SH-SY5Y (cell line): ENCODE results near the gene ELMO2.

Experiments
- GATA2 ChIP-seq: IDR thresholded peaks from 2 replicates; pipeline ENCODE4 v1.6.1; 2011; ENCODE audit warnings: mild to moderate bottlenecking, low read depth, low read length
- GATA3 ChIP-seq: IDR thresholded peaks from 2 replicates; pipeline ENCODE4 v1.6.1; 2011; ENCODE audit warnings: low read depth, mild to moderate bottlenecking, low read length, moderate library complexity

ELMO2 gene

DNA sequence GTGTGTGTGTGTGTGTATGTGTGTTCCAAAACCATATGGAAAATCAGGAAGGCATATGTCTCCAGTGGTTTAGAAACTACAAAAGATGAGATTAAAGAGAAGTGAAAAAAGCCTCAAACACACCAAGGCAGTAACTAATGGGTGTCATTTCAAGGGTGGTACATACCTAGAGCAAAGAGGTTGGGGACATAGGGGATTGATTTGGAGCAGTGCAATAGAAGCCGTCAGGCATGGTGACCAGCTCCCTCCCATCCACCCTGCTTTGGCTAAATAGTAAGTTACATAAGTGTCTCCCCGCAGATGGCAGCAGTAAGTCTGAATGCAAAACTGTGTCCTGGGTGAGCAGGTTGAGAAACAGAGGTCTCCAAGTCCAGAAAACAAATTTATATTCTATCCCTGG lies 10.4 kb upstream of the ELMO2 start:
- no peak for TF ChIP-seq GATA3
- TF ChIP-seq GATA2 = no peak

DNA sequence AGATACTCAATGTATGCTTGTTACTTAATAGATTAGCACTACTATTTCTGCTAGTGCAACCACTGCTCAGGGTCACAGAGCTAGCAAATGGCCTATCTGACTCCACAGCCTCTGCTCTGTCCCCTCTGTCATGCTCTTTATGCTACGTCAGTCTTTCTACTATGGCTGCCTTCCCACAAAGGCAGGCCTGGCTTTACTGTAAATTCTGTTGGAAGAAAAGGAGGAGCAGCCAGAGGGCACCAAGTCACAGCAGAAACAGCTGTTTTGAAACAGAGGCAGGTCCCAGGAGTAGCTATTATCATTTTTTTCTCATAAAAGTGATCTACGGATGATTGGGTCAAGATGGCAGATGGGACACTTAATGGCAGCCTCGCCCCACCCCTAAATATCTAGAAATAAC lies 10.0 kb upstream of the ELMO2 start:
- no peak for TF ChIP-seq GATA2
- TF ChIP-seq GATA3 = no peak

GRCh38 chr20:46415773-46416172 lies 9.4 kb upstream of the ELMO2 start:
- TF ChIP-seq GATA3 (no peak), GATA2 (no peak)

- TF ChIP-seq GATA2 (no peak), GATA3 (no peak)
These were observed 8.2 kb upstream of the ELMO2 start for GRCh38 chr20:46414608-46415007.

GRCh38 chr20:46411637-46412036 lies 5.2 kb upstream of the ELMO2 start:
- TF ChIP-seq GATA2 = no peak
- no peak for TF ChIP-seq GATA3

GRCh38 chr20:46408281-46408731 lies 1.9 kb upstream of the ELMO2 start:
- TF ChIP-seq GATA3 (no peak), GATA2 (no peak)

- TF ChIP-seq GATA3 (no peak), GATA2 (no peak)
These were observed 1.2 kb upstream of the ELMO2 start for GRCh38 chr20:46407671-46407996.

DNA sequence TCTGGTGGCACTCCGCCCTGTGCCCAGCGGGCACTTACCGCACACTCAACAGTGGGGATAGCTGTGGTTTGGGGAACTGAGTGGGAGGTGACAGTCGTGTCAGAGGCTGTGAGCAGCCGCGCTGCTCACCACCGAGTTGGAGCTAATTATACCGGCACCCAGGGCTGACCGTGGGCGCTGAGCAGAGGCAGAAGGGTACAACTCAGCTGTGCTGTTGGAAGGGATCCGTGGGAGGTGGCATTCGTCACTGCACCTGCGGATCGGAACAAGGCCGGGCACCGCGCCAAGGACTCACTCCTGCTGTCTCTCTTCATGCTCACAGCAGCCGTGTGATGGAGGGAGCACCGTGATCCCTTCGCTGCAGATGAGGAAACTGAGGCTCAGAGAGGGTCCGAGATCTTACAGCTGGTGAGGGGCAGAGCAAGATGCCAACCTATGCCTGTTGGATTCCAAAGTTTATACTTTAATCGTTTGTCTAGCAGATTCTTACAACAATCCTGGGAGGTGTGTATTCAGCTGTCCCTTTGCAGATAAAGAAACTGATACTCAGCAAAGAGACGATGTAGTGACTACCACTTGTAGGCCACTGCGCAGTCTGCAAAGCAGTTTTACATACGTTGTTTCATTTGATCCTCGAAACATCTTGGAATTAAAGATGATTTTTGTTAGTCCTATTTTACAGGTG lies 713 bp upstream of the ELMO2 start:
- TF ChIP-seq GATA3 (no peak), GATA2 (no peak)

GRCh38 chr20:46402331-46402811 lies 4.0 kb downstream of the ELMO2 start:
- TF ChIP-seq GATA2 (no peak), GATA3 (no peak)

- TF ChIP-seq GATA2 = no peak
- no peak for TF ChIP-seq GATA3
These were observed 4.9 kb downstream of the ELMO2 start for GRCh38 chr20:46401478-46401860.

DNA sequence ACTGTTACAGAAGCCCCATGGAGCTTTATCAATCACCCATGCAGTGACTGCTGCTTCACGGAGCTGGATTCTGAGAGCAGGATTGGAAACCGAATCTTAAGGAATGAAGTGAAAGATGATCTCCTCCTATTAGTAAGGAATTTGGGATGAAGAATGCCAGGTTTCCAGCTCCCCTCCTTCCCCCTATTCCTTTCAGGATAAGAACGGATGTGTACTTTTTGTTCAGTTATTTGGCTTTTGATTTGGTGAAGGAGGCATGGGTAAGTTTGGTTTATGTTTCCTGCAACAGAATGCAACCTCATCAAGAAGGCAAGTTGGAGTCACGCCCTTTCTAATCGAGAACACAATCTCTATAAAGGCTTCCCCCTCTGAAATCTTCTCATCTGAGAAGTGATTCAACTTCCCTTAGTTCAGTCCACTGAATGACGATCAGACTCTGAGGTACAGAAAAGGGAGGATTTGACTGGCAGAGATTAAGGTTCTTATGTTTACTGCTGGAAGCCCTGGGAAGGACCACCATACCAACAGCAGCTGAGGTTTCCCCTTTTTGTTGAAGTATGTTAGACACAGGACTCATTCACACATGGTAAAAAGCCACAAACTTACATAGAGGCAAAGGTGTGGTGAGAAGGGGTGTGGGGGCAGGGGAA lies 5.5 kb downstream of the ELMO2 start:
- TF ChIP-seq GATA2 = no peak
- no peak for TF ChIP-seq GATA3

DNA sequence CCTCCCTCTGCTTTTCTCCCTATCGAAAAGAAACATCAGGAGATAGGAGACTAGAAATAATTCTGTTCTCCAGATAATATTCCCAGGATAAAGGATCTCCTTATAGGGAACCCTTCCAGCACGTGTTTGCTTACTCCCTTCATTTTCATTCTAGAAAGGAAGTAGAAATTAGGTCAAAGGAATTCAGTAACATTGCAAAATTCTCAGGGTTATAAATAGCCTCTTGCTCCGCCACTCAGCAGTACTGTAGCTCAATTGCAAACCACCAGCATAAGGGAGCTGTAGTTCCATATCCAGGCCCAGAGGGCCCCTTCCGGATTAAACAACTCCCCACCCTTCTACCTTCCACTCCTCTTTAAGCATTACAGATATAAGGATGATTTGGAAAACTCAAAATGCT lies 6.2 kb downstream of the ELMO2 start:
- TF ChIP-seq GATA2 (no peak), GATA3 (no peak)

DNA sequence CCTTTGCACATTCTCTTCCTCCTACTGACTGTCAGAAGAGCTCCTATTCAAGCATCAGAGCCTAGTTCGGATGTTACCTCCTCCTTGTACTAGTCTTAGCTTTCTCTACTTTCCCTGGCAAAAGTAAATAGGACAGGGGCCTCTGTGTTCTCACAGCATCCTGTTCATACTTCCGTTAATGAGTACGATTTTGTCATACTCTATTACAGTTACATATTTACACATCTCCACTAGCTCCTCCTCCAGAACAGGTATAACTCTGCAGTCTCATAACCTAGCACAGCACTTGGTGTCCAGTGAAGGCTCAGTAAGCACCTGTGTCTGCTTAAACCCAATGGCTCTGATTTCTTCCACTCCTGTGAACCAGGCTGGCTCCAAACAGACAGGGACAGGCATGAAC lies 7.0 kb downstream of the ELMO2 start:
- no peak for TF ChIP-seq GATA2

- TF ChIP-seq GATA3 (no peak), GATA2 (no peak)
These were observed 7.5 kb downstream of the ELMO2 start for GRCh38 chr20:46398963-46399362.

DNA sequence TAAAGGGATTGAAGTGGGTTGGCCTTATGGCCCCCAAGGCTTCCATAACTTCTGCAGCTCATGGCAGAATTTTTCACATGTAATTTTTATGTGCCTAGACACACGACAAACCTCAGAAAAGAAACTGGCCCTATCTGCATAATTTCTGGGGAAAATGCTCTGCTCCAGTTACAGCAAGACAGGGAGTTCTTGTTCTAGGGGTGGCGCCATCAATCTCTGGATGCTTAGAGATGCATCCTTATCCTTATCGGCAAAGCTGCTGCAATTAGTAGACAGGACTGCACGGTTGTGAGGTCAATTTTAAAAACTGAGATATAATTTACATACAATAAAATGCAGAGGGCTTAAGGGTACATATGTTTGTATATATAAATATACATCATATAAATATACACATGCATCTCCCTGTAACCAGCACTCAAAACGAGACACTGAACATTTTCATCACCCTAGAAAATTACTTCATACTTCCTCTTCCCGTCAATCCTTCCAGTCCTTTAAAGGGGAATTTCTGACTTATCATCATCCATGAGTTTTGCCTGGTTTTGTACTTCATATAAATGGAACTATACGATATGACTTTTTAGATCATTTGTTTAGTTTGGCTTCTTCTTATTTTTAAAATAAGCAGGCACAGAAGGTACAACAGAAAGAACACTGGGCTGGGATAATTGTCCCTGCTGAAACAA lies 10.2 kb downstream of the ELMO2 start:
- TF ChIP-seq GATA3 = no peak
- no peak for TF ChIP-seq GATA2
